Hair follicle dermal papilla cell (primary cell): ENCODE data around the gene BRI3. TPM values are rescaled to one million over a fixed set of nuclear protein-coding genes. Genes with fewer than 3 reads are reported as not detected.

Experiments used
- total RNA-seq: library from RNA; depleted of rRNA; stranded (reverse); fragments of >200 nt; gene quantifications from 2 replicates; pipeline ENCODE4 v1.2.3, GENCODE V29; 2012

BRI3 gene, protein sequence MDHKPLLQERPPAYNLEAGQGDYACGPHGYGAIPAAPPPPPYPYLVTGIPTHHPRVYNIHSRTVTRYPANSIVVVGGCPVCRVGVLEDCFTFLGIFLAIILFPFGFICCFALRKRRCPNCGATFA
- total RNA-seq: 62.6 and 62.7 TPM in 2 replicates

DNA sequence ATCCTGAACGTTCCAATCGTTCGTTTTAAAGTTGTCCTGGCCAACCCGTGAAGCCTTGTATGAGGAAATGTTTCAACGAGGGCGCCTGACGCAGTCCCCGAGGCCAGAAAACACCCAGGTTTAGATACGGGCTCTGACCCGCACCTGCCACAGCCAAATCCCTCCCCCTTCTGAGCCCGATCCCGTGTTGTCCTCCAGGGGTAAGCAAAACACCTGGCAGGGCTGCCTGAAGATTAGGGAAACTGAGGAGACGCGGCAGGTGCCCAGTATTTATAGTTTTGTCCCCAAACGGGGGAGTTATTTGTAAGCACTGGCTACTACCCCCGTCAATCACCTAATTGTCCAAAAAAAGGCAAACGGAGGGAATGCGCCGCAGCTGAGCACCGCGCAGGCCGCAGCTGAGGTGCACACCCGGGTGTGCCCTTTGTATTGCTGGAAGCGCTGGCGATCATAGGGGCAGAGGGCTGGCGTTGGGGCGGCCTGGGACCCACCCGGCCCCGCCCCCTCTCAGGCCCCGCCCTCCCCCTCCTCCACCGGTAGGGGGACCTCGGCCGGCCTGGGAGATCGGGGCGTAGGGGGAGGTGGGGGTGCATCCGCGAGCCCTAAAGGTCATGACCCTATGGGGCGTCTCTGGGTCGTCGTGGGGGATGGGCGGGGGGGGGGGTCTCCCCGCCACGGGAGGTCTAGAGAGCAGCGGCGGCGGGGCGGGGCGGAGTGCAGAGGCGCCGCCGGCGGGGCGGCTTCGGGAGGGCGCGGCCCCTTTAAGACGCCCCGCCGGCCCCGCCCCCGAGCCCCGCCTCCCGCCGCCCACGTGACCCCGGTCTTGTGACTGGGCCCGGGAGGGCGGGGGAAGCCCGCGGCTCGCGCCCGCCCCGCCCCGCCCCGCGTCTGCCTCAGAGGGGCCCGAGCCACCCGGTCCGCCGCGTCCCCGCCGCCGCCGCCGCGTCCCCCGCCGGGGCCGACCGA lies at the start of gene BRI3:
BRI3 (plus strand) TSS at position 896 of the 966 bp plus-strand sequence. CDS start 110 bp downstream, outside the sequence.

DNA sequence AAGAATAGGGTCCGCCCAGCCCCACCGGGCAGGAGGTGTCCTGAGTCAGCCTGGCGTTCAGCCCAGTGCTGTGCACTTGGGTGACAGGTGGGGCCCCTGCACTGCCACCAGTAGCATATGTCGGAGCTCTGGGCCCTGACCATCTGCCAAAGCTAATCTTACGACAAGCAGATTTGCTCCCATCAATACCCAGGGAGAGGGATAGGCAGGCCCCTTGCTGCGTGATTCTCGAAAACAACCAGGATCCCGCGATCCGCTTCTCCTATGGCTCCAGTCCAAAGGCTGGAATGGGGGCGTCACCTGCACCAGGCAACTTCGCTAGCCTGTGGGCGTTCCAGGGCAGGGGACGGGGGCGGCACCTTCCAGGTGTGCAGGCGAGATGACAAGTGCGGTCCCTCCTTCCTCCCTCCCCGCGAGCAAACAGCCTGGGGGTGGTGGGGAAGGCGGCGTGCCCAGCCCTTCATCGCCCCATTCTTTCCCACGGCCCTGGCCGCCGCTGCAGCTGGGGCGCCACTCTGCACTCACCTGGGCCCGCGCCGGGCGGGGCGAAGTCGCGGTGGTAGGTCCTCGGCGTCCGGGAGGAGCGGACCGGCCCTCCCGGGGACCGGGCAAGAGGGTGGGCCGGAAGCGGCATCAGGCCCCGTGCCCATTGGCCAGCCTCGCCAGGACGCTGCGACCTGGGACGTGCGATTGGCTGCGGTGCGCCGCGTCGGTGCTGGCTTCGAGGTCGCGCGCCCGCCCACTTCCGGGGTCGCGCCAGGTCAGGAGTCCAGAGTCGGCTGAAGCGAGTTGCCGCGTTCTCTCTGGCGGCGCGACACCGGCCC lies 29.7 kb upstream of the BRI3 start, which contains the start of gene TECPR1:
TECPR1 (minus strand) TSS at position 632 of the 824 bp plus-strand sequence. CDS start 6,086 bp downstream, outside the sequence.

Other genes starting within 250 kb of the BRI3 start
- 11.2 and 11.8 TPM in 2 replicates for gene LMTK2, start 174.8 kb upstream of the BRI3 start, total RNA-seq
- not detected in 2 replicates for gene BHLHA15, start 70.2 kb upstream of the BRI3 start, total RNA-seq
- gene TECPR1, start 29.5 kb upstream of the BRI3 start, total RNA-seq: 22.5 and 28.6 TPM in 2 replicates
- gene BAIAP2L1, start 119.4 kb downstream of the BRI3 start, total RNA-seq: 5.8 and 6.7 TPM in 2 replicates